HS-5 (cell line): ENCODE data around the gene JARID2.
A peak's percentile ranks its signal among the peaks of the same experiment; 100 is the strongest.

ENCODE experiments used
- DNase-seq: peaks from one replicate; pipeline ENCODE4 v3.0.0-alpha.2; 2012; ENCODE audit warnings: low read depth

JARID2 gene

GRCh38 chr6:15245361-15246216 is at the start of gene JARID2:
Gene JARID2 (plus strand): TSS chr6:15246069. CDS start chr6:15246540, 471 bp downstream.
- peak; percentile 90 for DNase-seq

GRCh38 chr6:15200087-15200486 is 45.8 kb upstream of the JARID2 start:
- no peak for DNase-seq

- no peak for DNase-seq
These were observed 40.5 kb upstream of the JARID2 start for GRCh38 chr6:15205321-15205720.

- DNase-seq, result no peak
These were observed 39.0 kb upstream of the JARID2 start for GRCh38 chr6:15206887-15207286.

GRCh38 chr6:15207923-15208322 is 37.9 kb upstream of the JARID2 start:
- no peak for DNase-seq

- no peak for DNase-seq
These were observed 31.9 kb upstream of the JARID2 start for GRCh38 chr6:15213838-15214400.

GRCh38 chr6:15218401-15218800 is 27.5 kb upstream of the JARID2 start:
- no peak for DNase-seq

GRCh38 chr6:15220062-15220461 is 25.8 kb upstream of the JARID2 start:
- no peak for DNase-seq

GRCh38 chr6:15227827-15228318 is 18.0 kb upstream of the JARID2 start:
- DNase-seq, result no peak

- no peak for DNase-seq
These were observed 15.0 kb upstream of the JARID2 start for GRCh38 chr6:15230827-15231226.

GRCh38 chr6:15232836-15233510 is 12.9 kb upstream of the JARID2 start:
- DNase-seq, result no peak

- DNase-seq, result no peak
These were observed 11.7 kb upstream of the JARID2 start for GRCh38 chr6:15234068-15234758.

- DNase-seq, result no peak
These were observed 6.1 kb upstream of the JARID2 start for GRCh38 chr6:15239616-15240364.

GRCh38 chr6:15242503-15242902 is 3.4 kb upstream of the JARID2 start:
- DNase-seq, result no peak

- DNase-seq, result no peak
These were observed 2.8 kb upstream of the JARID2 start for GRCh38 chr6:15242937-15243614.

- no peak for DNase-seq
These were observed 1.8 kb upstream of the JARID2 start for GRCh38 chr6:15243910-15244619.

- DNase-seq, result no peak
These were observed 1.1 kb upstream of the JARID2 start for GRCh38 chr6:15244620-15245360.

GRCh38 chr6:15246217-15246665 is 372 bp downstream of the JARID2 start:
- DNase-seq, result no peak
